ENCODE results near the gene SPRYD4.

SPRYD4 gene

GRCh38 chr12:56521590-56522371, 53.4 kb downstream of the SPRYD4 start, which contains the start of gene RBMS2:
Gene RBMS2, plus strand, starts transcription at chr12:56521820. Its CDS starts 204 bp downstream, at chr12:56522024.
- TF ChIP-seq CTCF (IDR thresholded peaks at IDR 0.05; ENCODE audit: insufficient read depth, low read depth, low read length, missing control alignments) = no peak
- peak; percentile 46 for DNase-seq (ENCODE audit: low read depth)

GRCh38 chr12:56522411-56523193, 54.2 kb downstream of the SPRYD4 start:
- H3K4me3 ChIP-seq (ENCODE audit: low read depth, low read length) = peak overlapping the region; percentile 34
- no peak for DNase-seq (ENCODE audit: low read depth)
- TF ChIP-seq CTCF (IDR thresholded peaks at IDR 0.05; ENCODE audit: insufficient read depth, low read depth, low read length, missing control alignments) = no peak

More at GRCh38 chr12:56521590-56522371, 53.4 kb downstream of the SPRYD4 start, which contains the start of gene RBMS2:
- peak within 1 kb of the TSS; percentile 34 for H3K4me3 ChIP-seq (ENCODE audit: low read depth, low read length)

- no peak for DNase-seq (ENCODE audit: low read depth)
- H3K4me3 ChIP-seq (ENCODE audit: low read depth, low read length) = no peak overlapping the region
- no peak for TF ChIP-seq CTCF (IDR thresholded peaks at IDR 0.05; ENCODE audit: insufficient read depth, low read depth, low read length, missing control alignments)
Observed at GRCh38 chr12:56528846-56529245, 60.5 kb downstream of the SPRYD4 start.
